ENCODE data around the gene ZNF423.

Gene ZNF423

DNA sequence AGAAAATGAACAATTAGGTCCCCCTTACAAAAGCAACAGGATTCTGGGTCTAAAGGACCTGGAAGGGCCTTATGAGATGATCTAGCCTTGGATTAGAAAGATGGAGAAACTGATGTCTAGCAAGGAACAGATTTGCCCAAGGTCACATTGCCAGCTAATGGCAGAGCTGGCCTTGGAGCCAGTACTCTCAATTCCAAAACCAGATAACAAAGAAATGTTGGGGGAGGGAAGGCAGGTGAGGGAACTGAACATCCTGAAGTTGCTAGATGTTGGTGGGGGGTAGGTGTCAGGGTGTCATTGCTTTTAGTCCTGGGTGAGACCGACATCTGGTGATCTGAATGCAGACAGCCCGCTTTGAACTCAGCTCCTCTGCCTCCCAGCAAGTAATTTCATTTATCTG lies 11.3 kb upstream of the ZNF423 start:
- H3K27me3 ChIP-seq (ENCODE audit: control insufficient read depth, insufficient read depth, low read length), result peaks cover 60% of the 10 kb centered on the region
- no peak overlapping the region for H3K4me2 ChIP-seq (ENCODE audit: low read length)
- no peaks in the 10 kb centered on the region for H3K4me1 ChIP-seq (ENCODE audit: control insufficient read depth, insufficient read depth, low read length)
- H3K4me3 ChIP-seq (ENCODE audit: low read length), result no peak overlapping the region
- no peaks in the 10 kb centered on the region for H3K9me3 ChIP-seq (replicated peaks; ENCODE audit: low read length)
- no peaks in the 10 kb centered on the region for H3K36me3 ChIP-seq (ENCODE audit: insufficient read depth, low read length)
- no peak overlapping the region for H3K9ac ChIP-seq (ENCODE audit: low read depth, low read length)

- H3K27me3 ChIP-seq (ENCODE audit: control insufficient read depth, insufficient read depth, low read length), result peaks cover 59% of the 10 kb centered on the region
- H3K9ac ChIP-seq (ENCODE audit: low read depth, low read length), result no peak overlapping the region
- no peaks in the 10 kb centered on the region for H3K9me3 ChIP-seq (replicated peaks; ENCODE audit: low read length)
These were observed 10.7 kb upstream of the ZNF423 start for GRCh38 chr16:49866595-49867071.

GRCh38 chr16:49862694-49863093 lies 6.8 kb upstream of the ZNF423 start:
- no peaks in the 10 kb centered on the region for H3K9me3 ChIP-seq (replicated peaks; ENCODE audit: low read length)
- H3K27me3 ChIP-seq (ENCODE audit: control insufficient read depth, insufficient read depth, low read length), result peaks cover 62% of the 10 kb centered on the region
- H3K4me1 ChIP-seq (ENCODE audit: control insufficient read depth, insufficient read depth, low read length), result peaks cover 8% of the 10 kb centered on the region
- no peak overlapping the region for H3K9ac ChIP-seq (ENCODE audit: low read depth, low read length)
- H3K4me3 ChIP-seq (ENCODE audit: low read length), result no peak overlapping the region
- H3K4me2 ChIP-seq (ENCODE audit: low read length), result no peak overlapping the region
- H3K36me3 ChIP-seq (ENCODE audit: insufficient read depth, low read length), result no peaks in the 10 kb centered on the region

More at GRCh38 chr16:49866595-49867071, 10.7 kb upstream of the ZNF423 start:
- Histone ChIP-seq H3K4me1 (ENCODE audit: control insufficient read depth, insufficient read depth, low read length) (no peaks in the 10 kb centered on the region), H3K4me3 (ENCODE audit: low read length) (no peak overlapping the region), H3K36me3 (ENCODE audit: insufficient read depth, low read length) (no peaks in the 10 kb centered on the region), H3K4me2 (ENCODE audit: low read length) (no peak overlapping the region)

- peaks cover 8% of the 10 kb centered on the region for H3K4me1 ChIP-seq (ENCODE audit: control insufficient read depth, insufficient read depth, low read length)
- H3K27me3 ChIP-seq (ENCODE audit: control insufficient read depth, insufficient read depth, low read length), result peaks cover 55% of the 10 kb centered on the region
- H3K9me3 ChIP-seq (replicated peaks; ENCODE audit: low read length), result no peaks in the 10 kb centered on the region
- H3K9ac ChIP-seq (ENCODE audit: low read depth, low read length), result no peak overlapping the region
- H3K4me2 ChIP-seq (ENCODE audit: low read length), result no peak overlapping the region
- H3K36me3 ChIP-seq (ENCODE audit: insufficient read depth, low read length), result no peaks in the 10 kb centered on the region
- no peak overlapping the region for H3K4me3 ChIP-seq (ENCODE audit: low read length)
These were observed 5.4 kb upstream of the ZNF423 start for GRCh38 chr16:49861299-49861698.

GRCh38 chr16:49860593-49860992 lies 4.7 kb upstream of the ZNF423 start:
- no peak overlapping the region for H3K4me2 ChIP-seq (ENCODE audit: low read length)
- peaks cover 54% of the 10 kb centered on the region for H3K27me3 ChIP-seq (ENCODE audit: control insufficient read depth, insufficient read depth, low read length)
- H3K9ac ChIP-seq (ENCODE audit: low read depth, low read length), result no peak overlapping the region
- no peaks in the 10 kb centered on the region for H3K36me3 ChIP-seq (ENCODE audit: insufficient read depth, low read length)
- no peak overlapping the region for H3K4me3 ChIP-seq (ENCODE audit: low read length)
- H3K9me3 ChIP-seq (replicated peaks; ENCODE audit: low read length), result no peaks in the 10 kb centered on the region
- H3K4me1 ChIP-seq (ENCODE audit: control insufficient read depth, insufficient read depth, low read length), result peaks cover 8% of the 10 kb centered on the region

DNA sequence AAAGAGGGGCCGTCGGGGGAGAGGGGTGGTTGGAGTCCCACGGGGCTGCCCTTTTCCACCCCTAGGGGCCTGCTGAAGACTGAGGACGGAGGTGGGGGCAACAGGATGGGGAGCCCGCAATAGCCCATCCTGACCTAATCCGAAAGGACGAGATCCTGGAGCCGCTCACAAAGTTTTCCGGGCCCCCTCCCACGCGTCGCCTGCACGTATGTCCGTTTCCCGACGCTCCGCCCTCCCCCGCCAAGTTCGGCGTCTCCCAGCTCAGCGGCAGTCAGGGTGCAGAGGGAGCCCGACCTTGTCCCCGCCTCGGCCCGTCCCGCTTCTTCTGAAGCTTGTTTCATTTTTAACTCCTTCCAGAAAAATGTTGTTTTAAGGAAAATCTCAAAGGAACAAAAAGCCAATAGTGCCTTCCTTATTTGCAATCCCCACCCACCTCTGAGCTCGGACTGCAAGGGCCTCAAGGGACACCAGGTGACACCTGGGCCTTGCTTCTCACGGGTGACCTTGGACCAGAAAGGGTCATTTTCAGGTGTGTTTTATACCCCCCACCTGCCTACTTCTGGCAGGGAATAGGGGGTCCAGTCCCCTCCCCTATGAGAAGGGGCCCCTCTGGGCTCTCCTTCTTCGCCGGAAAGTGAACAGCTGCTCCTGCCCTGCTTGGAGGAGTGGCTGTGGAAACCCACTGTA lies 3.4 kb upstream of the ZNF423 start:
- Histone ChIP-seq H3K4me3 (ENCODE audit: low read length) (peak overlapping the region; percentile 52), H3K4me1 (ENCODE audit: control insufficient read depth, insufficient read depth, low read length) (peaks cover 12% of the 10 kb centered on the region), H3K9ac (ENCODE audit: low read depth, low read length) (no peak overlapping the region), H3K27me3 (ENCODE audit: control insufficient read depth, insufficient read depth, low read length) (peaks cover 47% of the 10 kb centered on the region), H3K4me2 (ENCODE audit: low read length) (peak overlapping the region; percentile 87), H3K9me3 (replicated peaks; ENCODE audit: low read length) (no peaks in the 10 kb centered on the region), H3K36me3 (ENCODE audit: insufficient read depth, low read length) (no peaks in the 10 kb centered on the region)

GRCh38 chr16:49858200-49859124 lies 2.5 kb upstream of the ZNF423 start:
- peaks cover 48% of the 10 kb centered on the region for H3K27me3 ChIP-seq (ENCODE audit: control insufficient read depth, insufficient read depth, low read length)
- H3K4me2 ChIP-seq (ENCODE audit: low read length), result peak overlapping the region; percentile 87
- no peaks in the 10 kb centered on the region for H3K9me3 ChIP-seq (replicated peaks; ENCODE audit: low read length)
- H3K9ac ChIP-seq (ENCODE audit: low read depth, low read length), result no peak overlapping the region
- H3K36me3 ChIP-seq (ENCODE audit: insufficient read depth, low read length), result no peaks in the 10 kb centered on the region
- H3K4me3 ChIP-seq (ENCODE audit: low read length), result peak overlapping the region; percentile 60
- peaks cover 13% of the 10 kb centered on the region for H3K4me1 ChIP-seq (ENCODE audit: control insufficient read depth, insufficient read depth, low read length)

GRCh38 chr16:49857423-49858181 lies 1.7 kb upstream of the ZNF423 start:
- peaks cover 13% of the 10 kb centered on the region for H3K4me1 ChIP-seq (ENCODE audit: control insufficient read depth, insufficient read depth, low read length)
- H3K9me3 ChIP-seq (replicated peaks; ENCODE audit: low read length), result no peaks in the 10 kb centered on the region
- H3K4me3 ChIP-seq (ENCODE audit: low read length), result peak overlapping the region; percentile 60
- H3K27me3 ChIP-seq (ENCODE audit: control insufficient read depth, insufficient read depth, low read length), result peaks cover 47% of the 10 kb centered on the region
- H3K36me3 ChIP-seq (ENCODE audit: insufficient read depth, low read length), result no peaks in the 10 kb centered on the region
- no peak overlapping the region for H3K9ac ChIP-seq (ENCODE audit: low read depth, low read length)
- peak overlapping the region; percentile 87 for H3K4me2 ChIP-seq (ENCODE audit: low read length)

DNA sequence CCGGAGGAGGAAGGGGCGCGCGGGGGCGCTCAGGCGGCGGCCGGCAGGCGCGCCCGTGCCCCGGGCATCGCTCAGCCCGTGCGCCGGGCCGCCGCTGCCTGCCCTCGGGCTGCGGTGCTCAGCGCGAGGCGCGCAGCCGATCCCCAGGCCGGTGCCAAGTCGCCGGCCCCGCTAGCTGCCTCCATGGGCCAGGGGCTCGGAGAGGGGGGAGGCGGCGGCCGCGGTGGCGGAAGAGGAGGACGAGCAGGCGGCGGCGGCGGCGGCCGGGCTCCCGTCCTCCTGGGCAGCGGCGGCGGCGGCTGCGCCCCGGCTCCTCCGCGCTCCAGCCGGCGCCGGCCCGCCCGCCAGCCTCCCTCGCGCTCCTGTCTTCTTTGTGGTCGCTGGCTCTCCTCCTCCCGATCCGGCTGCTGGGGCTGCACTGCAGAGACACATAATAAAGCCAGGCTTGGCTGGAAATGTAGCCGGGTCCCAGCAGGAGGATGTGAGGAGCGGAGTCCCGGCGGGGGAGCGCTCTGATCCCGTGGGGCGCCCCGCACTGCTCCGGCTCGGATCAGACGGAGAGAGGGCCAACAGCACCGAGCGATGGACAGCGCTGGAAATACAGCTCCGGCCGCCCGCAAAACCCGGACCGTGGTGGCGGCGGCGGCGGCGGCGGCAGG lies 889 bp upstream of the ZNF423 start:
- Histone ChIP-seq H3K4me3 (ENCODE audit: low read length) (peak overlapping the region; percentile 60), H3K4me1 (ENCODE audit: control insufficient read depth, insufficient read depth, low read length) (peaks cover 13% of the 10 kb centered on the region), H3K36me3 (ENCODE audit: insufficient read depth, low read length) (no peaks in the 10 kb centered on the region), H3K4me2 (ENCODE audit: low read length) (peak overlapping the region; percentile 87), H3K9ac (ENCODE audit: low read depth, low read length) (no peak overlapping the region), H3K27me3 (ENCODE audit: control insufficient read depth, insufficient read depth, low read length) (peaks cover 45% of the 10 kb centered on the region), H3K9me3 (replicated peaks; ENCODE audit: low read length) (no peaks in the 10 kb centered on the region)

DNA sequence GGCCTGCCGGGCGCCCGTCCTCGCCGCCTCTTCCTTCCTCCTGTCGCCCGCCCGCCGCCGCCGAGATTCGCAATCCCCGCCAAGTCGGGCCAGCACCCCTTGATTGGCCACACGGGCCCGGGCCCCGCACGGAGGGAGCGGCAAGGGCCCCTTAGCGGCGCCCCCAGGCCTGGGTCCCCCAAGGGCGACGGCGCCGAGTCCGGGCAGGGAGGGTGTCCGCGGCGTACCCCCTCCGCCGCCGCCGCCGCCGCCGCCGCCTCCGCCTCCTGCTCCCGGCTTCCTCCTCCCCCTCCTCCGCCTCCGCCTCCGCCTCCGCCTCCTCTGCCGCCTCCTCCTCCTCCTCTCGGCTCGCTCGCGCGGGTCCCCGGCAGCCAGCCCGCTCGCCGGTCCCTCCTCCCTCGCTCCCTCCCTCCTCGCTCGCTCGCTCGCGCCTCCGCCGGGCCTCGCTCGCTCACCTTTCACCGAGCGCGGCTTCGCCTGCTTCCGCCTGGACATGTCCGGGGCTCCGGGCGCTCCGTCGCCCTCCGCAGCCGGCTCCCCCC lies 561 bp downstream of the ZNF423 start:
- Histone ChIP-seq H3K27me3 (ENCODE audit: control insufficient read depth, insufficient read depth, low read length) (peaks cover 53% of the 10 kb centered on the region), H3K4me2 (ENCODE audit: low read length) (peak overlapping the region; percentile 84), H3K4me3 (ENCODE audit: low read length) (peak overlapping the region; percentile 70), H3K9ac (ENCODE audit: low read depth, low read length) (peak overlapping the region; percentile 54), H3K4me1 (ENCODE audit: control insufficient read depth, insufficient read depth, low read length) (peaks cover 13% of the 10 kb centered on the region), H3K36me3 (ENCODE audit: insufficient read depth, low read length) (no peaks in the 10 kb centered on the region), H3K9me3 (replicated peaks; ENCODE audit: low read length) (no peaks in the 10 kb centered on the region)

All from skeletal muscle satellite cell (primary cell).